ENCODE measurements around the gene UTS2B.

The UTS2B gene

DNA sequence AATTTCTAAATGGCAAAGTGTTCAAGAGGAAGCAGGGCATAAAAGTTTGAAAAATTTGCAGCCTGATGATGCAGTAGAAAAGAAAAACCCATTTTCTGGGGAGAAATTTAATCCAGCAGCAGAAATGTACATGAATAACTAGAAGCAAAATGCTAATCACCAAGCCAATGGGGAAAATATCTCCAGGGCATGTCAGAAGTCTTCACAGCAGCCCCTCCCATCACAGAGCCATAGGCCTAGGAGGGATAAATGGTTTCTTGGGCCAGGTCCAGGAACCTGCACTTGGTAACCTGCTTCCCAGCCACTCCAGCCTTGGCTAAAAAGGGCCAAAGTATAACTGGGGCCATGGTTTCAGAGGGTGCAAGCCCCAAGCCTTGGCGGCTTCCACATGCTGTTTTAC lies 108.7 kb downstream of the UTS2B start:
- no peaks in the 10 kb centered on the region for H3K4me1 Mint-ChIP-seq
- H3K9me3 Mint-ChIP-seq = peaks cover 2% of the 10 kb centered on the region
- TF ChIP-seq, protein P1, sequence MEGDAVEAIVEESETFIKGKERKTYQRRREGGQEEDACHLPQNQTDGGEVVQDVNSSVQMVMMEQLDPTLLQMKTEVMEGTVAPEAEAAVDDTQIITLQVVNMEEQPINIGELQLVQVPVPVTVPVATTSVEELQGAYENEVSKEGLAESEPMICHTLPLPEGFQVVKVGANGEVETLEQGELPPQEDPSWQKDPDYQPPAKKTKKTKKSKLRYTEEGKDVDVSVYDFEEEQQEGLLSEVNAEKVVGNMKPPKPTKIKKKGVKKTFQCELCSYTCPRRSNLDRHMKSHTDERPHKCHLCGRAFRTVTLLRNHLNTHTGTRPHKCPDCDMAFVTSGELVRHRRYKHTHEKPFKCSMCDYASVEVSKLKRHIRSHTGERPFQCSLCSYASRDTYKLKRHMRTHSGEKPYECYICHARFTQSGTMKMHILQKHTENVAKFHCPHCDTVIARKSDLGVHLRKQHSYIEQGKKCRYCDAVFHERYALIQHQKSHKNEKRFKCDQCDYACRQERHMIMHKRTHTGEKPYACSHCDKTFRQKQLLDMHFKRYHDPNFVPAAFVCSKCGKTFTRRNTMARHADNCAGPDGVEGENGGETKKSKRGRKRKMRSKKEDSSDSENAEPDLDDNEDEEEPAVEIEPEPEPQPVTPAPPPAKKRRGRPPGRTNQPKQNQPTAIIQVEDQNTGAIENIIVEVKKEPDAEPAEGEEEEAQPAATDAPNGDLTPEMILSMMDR (IDR thresholded peaks at IDR 0.05) = no peak
- no peak for DNase-seq
- H3K36me3 Mint-ChIP-seq (ENCODE audit: low read depth) = no peaks in the 10 kb centered on the region
- no peaks in the 10 kb centered on the region for H3K27me3 Mint-ChIP-seq (ENCODE audit: low read depth, poor library complexity)
- H3K27ac Mint-ChIP-seq = no peak overlapping the region
- no peak overlapping the region for H3K4me3 Mint-ChIP-seq

- H3K4me3 Mint-ChIP-seq = no peak overlapping the region
- H3K36me3 Mint-ChIP-seq (ENCODE audit: low read depth) = no peaks in the 10 kb centered on the region
- H3K27ac Mint-ChIP-seq = no peak overlapping the region
- H3K9me3 Mint-ChIP-seq = peaks cover 8% of the 10 kb centered on the region
- no peaks in the 10 kb centered on the region for H3K27me3 Mint-ChIP-seq (ENCODE audit: low read depth, poor library complexity)
- no peak for DNase-seq
- H3K4me1 Mint-ChIP-seq = no peaks in the 10 kb centered on the region
- TF ChIP-seq, protein P1 (IDR thresholded peaks at IDR 0.05) = no peak
Observed at GRCh38 chr3:191220908-191221307, 109.4 kb downstream of the UTS2B start.

- TF ChIP-seq, protein P1 (IDR thresholded peaks at IDR 0.05) = no peak
- H3K36me3 Mint-ChIP-seq (ENCODE audit: low read depth) = no peaks in the 10 kb centered on the region
- peaks cover 10% of the 10 kb centered on the region for H3K9me3 Mint-ChIP-seq
- no peak overlapping the region for H3K4me3 Mint-ChIP-seq
- DNase-seq = no peak
- H3K27me3 Mint-ChIP-seq (ENCODE audit: low read depth, poor library complexity) = no peaks in the 10 kb centered on the region
- H3K27ac Mint-ChIP-seq = no peak overlapping the region
- no peaks in the 10 kb centered on the region for H3K4me1 Mint-ChIP-seq
Observed at GRCh38 chr3:191217301-191217700, 113.0 kb downstream of the UTS2B start.
